A673 (cell line): ENCODE data around the gene FMO2.
A peak's percentile ranks its signal among the peaks of the same experiment; 100 is the strongest.

Experiments used
- EZH2 ChIP-seq: fragments of 200-600 bp; sonication (generic); IDR thresholded peaks from 2 replicates; pipeline ENCODE4 v1.6.1; 2017; ENCODE audit warnings: borderline replicate concordance, low read depth, mild to moderate bottlenecking, mixed read lengths, antibody characterized with exemption, low read length; ENCODE audit not compliant: poor library complexity, severe bottlenecking
- TF ChIP-seq, protein P1 (sequence below): fragments of 300-800, 200-600 bp; sonication (generic); conservative IDR thresholded peaks from 2 replicates; pipeline ENCODE4 v1.5.1; 2017; ENCODE audit warnings: low read depth, mild to moderate bottlenecking, antibody characterized with exemption, low read length, moderate library complexity, mixed read lengths

DNA sequence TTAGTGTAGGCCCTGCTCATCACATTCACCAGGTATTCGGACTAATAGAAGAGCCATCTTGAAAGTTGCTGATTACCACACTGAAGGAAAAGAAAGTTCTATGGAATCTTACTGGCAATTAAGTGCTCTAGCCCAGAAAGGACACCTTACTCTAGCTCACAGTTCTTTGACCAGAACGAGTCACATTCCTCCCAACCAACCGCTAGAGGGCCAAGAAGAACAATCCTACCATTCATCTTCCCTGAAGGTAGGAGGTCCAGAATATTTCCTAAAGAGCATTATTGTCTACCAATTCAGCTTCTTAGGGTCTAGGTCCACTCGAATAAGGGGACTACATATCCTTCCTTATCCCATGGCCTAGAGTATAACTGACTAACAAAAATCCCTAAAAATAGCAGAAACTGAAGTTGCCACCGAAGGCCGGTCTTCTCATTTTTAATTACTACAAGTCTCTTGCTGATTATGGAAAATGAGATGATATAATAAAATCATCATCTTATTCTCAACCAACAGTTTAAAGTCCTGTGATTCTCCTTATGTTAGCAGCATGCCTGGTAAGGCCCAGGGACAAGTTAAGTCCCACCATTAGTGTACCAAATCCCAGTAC is 60.5 kb downstream of the FMO2 start:
- TF ChIP-seq, protein P1, sequence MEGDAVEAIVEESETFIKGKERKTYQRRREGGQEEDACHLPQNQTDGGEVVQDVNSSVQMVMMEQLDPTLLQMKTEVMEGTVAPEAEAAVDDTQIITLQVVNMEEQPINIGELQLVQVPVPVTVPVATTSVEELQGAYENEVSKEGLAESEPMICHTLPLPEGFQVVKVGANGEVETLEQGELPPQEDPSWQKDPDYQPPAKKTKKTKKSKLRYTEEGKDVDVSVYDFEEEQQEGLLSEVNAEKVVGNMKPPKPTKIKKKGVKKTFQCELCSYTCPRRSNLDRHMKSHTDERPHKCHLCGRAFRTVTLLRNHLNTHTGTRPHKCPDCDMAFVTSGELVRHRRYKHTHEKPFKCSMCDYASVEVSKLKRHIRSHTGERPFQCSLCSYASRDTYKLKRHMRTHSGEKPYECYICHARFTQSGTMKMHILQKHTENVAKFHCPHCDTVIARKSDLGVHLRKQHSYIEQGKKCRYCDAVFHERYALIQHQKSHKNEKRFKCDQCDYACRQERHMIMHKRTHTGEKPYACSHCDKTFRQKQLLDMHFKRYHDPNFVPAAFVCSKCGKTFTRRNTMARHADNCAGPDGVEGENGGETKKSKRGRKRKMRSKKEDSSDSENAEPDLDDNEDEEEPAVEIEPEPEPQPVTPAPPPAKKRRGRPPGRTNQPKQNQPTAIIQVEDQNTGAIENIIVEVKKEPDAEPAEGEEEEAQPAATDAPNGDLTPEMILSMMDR: peak; percentile 81
- TF ChIP-seq EZH2: no peak
